Cerebellar nuclear complex (tissue), 1 donor: ENCODE data around the gene GALNT2.
A peak's percentile ranks its signal among the peaks of the same experiment; 100 is the strongest.

Source experiments
- DNase-seq, 2 experiments: peaks; one replicate each; lab custom pipeline; 2025; lab: John Stamatoyannopoulos, UW

The GALNT2 gene

DNA sequence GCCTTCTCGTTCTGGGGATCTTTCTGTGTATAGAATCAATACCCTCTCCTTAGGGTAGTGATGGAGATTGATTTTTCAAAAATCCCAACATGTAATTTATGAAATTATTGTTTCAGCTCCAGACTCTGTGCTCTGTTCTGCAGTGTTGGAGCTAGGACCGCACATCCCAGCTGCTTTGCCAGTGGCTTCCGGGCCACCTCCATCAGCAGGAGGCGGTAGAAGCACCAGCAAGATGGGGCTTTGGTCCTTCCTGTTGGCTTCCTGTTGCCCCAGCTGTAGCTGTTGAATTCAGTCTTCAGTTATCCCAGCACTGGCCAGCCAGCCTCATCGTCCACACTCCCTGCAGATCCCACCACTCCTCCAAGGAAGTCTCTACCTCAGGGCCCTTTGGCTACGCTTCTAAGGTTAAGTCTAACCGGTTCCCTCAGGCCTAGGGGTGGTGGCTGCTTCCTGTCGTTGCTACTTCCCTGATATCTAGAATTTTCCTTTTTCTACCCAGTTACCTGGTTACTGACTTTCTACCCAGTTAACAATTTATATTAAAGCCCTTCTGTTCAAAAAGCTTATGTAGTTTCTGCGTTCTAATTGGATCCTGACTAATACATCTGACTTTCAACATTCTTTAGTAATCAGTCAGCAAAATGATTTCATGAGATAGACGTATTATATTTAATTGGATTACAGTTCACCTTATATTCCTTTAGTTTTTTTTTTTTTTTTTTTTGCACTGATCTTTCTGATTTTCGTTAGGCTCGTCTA, 24.6 kb downstream of the GALNT2 start:
- DNase-seq, result no peak

DNA sequence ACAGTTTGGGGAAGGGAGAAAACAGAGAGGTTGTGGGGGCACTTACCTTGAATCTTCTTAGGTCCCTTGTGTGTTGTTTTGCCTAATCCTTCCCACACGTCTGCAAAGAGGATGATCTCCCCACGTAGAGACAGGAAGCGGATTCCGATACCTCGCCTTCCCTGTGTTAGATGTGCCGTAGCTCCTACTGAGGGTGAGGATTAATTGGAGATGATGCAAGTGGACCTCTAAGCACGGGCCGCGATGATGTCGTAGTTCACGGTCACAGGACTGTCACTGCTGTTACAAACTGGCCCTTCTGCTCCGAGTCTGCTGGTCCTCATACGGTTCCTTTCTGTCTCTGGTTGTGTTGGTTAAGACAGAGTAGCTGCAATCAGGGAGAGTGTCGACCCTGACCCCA, 27.7 kb downstream of the GALNT2 start:
- no peak for DNase-seq

DNA sequence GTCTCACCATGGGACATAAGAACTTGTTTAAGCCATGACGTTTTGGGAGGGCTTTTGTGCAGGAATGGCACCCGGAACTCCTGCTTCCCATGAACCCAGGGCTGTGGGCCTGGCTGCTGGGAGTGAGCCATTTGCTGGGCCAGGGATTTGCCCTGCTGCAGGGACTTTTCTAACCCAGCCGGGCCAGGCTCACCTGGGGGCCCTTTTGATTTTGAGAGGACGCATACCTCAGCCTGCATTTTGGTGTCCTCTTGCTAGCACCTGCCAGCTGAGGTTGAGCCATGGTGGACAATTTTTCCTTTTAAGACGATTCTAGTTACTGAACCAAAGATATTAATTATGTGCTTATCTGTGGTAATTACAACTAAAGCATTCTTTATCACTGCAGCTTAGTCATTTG, 28.9 kb downstream of the GALNT2 start:
- DNase-seq, result no peak

DNA sequence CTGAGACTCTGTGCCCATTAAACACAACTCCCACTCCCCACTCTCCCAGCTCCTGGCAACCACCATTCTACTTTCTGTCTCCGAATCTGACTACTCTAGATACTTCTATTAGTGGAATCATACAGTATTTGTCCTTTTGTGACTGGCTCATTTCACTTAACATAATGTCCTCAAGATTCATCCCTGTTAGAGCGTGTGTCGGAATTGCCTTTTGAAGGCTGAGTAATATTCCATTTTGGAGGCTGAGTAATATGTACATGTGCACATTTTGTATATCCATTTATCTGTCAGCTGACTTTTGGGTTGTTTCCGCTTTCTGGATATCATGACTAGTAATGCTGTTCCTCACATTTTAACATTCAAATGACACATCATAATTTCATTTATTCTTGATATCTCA, 30.3 kb downstream of the GALNT2 start:
- no peak for DNase-seq

DNA sequence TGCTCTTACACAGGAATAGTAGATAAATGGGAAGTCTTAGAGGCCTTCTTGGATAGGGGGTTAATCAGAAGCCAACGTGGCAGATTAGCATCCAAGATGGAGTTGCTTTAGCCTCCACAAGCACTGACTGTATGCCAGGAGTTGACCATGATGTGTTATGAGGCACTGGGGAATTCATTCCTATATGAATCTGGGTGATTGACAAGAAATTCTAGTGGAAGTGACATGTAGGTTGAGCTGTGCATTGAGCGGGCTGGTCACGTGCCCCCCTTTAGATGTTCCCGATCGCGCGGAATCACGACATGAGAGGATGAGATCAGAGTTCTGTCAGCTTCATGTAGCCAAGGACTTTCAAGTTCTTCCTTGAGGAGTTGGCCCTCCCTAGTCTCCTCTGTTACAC, 31.7 kb downstream of the GALNT2 start:
- no peak for DNase-seq

DNA sequence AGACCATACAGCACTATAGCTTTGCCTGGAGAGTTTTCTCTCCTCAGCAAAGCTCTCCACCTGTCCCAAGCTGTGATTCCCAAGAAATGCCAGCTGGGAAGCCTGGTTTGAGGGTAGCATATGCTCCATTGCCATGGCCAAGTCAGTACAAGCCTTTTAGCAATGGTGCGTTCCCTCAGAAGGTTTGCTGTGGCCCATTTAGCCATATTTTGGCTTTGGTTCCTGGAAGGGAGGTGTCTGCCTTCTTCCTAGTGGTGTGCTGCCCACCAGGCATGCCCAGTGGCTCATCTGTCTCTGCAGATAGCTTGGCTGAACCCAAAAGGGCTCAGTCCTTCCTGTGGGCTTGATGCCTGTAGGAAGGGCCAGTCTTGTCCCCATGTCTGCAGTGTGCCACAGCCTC, 32.4 kb downstream of the GALNT2 start:
- DNase-seq, result peak; percentile 86 to 92

DNA sequence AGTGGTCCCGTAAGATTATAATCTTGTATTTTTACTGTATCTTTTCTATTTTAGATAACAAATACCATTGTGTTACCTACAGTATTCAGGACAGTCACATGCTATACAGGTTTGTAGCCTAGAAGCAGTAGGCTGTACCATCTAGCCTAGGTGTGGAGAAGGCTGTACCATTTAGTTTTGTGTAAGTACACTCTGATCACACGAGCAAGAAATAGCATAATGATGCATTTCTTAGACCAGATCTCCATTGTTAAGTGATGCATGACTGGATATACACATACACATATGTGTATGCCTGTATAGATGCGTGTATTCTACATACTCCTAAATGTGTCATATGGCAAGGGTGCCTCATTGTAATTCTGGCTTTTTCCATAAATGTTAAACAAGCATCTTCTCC, 33.9 kb downstream of the GALNT2 start:
- no peak for DNase-seq

DNA sequence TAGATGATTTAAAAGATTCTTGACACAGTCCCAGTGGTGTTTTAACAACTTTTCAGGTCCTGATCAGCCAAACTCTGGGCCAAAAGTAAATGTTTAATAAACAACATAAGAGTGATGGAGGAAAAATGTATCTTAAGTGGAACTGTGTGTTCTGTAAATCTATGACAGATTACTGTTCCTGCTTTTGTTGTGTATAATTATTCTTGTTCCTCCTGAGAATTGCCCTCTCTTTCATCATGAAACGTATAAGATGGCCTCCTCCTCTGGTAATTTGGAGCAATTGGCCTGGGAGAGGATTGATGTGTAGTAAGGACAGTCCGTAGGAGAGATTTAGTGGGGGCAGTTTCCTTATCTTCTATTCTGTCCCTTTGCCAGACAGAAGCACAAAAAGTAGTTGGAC, 34.5 kb downstream of the GALNT2 start:
- DNase-seq, result no peak

DNA sequence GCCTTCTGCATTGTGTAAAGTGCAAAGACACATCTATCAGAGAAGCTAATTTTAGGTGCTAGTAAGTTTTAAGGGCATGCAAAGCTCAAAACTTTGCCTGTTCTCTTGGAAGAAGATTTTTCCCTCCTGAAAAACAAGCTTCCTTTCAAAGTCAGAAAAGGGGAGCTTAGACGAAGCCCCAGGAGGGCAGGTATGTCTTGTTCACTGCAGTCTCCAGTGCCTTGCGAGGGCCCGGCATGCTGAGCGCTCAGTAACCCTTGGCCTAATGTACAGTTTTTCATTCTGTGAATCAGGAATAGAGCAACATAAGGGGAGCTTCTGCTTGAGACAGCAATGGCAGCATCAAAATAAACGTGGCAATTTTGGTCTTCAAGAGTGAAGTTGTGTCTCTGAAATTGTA, 35.0 kb downstream of the GALNT2 start:
- DNase-seq, result no peak

DNA sequence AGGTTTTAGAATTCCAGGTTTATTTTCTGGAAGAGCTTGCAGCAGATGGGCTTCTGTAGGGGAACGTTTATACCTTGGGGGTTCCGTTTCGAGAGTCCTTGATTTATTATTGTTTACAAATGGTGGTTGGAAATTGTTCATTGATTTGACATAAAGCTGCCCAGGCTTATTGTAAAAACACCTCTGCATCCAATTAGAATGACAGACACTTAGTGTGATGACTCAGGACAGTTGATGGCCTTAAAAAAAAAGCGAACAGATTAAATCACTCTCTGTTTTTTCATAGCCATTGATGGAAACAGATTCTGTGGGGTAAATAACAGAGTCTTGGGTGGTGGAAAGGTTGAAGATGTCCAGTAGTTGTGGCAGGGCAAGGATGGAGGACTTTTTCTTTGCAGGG, 35.4 kb downstream of the GALNT2 start:
- DNase-seq, result no peak

DNA sequence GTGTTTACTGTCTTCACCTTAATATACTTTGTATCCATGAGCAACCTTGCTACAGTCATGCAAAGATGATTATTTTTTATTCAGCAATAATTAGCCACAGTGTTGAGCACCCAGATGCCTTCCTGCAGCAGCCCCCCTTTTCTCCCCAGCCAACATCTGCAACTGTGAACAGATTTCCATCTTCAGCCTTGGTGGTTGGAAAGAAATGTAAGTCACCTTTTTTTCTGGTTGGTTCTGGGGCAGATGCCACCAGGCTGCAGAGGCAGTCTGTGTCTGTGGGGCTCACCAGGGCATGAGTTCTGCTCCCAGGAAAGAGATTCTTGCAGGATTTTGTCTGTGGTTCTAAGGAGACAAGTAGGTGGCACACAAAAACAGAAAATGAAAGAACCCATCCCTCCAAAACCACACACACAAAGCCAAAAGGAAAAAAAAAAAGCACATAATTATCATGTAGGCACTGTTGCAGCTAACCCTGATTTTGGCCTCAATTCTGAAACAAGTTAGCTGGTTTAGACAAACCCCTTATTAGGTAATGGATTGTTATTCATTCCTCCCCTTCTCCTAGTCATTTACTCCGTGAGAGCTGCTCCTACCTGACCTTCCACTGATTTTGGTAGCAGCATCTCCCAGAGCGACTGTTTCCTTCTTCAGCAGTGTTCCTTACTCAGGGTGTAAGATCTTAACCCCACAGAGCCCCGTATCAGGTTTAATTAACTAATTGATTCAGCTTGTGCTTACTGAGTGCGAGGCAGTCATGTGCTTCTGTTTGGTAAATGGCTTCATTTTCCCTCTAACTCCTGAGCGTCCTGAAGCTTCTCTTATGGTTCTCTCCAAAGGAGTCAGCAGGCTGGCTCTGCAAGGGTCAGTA, 36.5 kb downstream of the GALNT2 start:
- DNase-seq, result no peak

DNA sequence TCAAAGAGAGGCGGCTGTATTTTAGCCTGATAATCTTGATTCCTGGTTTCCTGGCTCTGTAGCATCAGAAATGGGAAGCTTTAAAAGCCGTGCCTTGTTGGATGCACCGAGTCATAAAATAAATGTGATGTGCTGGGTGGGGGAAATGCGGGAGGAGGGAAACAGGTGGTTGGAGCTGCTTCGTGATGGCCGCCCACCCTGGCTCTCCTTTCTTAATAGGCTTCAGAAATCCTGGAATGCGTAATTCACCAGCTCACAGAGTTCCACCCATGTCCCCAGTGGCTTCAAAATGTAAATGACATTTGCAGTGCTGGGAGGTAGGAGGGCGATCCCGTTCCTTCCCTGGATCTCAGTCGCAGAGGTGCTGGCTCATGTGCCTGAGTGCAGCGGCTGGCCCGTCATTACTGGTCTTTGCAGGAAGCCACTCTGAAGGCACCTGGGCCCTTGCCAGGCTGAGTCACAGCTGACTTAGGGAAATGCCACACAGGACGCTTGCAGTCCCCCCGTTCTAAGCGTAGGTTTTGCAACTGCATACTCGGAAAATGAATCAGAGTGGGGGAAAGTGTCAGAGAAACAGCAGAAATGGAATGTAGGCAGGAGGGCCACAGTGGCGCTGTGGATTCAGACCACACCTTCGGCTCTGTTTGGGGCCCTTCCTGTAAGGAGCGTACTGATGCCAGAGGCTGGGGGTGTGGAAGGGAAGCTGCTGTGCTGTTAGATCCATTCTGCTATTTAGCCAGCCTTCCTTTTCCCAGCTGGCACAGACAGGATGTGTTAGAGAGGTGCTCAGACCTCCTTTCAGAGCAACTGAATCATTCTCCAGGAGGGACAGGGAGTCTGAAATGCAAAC, 37.6 kb downstream of the GALNT2 start:
- DNase-seq, result no peak

DNA sequence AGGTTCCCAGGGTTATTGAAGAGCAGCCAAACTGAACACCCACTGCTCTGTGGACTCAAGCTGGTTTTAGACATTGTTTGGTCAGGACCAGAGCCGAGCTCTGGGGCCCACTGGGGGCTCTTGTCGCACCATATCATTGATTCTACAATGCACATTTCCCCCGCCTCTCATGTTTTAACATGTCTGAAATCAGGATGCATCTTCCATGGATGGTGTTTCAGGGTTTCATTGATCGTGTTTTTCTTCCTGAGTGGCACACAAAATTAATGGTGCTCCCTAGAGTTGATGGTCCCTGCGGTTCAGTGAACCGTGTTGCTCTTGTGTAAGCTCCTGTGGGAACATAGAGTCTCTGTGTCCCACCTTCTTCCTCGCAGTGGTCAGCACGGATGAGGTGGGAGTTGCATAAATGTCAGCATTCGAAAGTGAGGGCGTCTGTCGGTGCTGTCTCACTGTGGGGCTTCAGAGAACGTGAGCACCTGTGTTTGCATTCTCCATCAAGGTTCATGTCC, 38.3 kb downstream of the GALNT2 start:
- no peak for DNase-seq

DNA sequence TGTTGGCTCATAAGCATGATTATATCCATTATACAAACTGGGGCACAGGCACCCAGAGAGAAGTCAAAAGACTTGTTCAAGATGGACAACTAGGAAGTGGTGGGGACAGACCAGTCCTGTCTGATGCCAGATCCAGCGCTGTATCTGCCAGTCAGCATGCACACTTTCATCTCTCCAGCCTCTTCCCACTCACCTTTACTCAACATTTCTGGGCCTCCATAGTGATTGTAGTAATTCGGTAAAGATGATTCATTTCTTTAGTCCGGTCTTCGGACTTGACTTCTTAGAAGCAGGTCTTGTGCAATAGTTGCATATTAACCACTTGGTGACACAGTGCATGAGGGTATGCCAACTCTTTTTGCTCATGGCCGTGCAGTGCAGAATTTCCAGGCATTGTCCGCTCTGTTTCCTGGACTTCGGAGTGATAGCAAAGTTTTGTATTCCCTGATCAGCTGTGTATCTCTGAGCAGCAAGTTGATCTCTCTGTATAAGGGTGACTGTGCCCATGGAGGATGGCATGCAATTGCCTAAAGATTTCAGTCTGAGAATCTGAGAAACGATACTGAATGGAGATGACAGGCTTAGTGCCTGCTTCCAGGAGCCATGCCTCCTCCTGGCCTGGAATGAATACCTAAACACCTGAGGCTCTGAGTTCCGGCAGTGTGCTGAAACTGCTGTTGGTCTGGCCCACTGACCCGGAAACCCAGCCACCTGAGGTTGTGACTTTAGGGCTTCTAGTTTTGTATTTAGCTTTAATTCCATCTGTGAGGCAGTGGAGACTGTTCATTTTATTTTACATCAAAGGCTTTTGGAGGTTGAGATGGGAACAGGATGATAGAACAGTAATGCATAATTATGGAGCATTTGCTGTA, 39.0 kb downstream of the GALNT2 start:
- DNase-seq, result no peak

DNA sequence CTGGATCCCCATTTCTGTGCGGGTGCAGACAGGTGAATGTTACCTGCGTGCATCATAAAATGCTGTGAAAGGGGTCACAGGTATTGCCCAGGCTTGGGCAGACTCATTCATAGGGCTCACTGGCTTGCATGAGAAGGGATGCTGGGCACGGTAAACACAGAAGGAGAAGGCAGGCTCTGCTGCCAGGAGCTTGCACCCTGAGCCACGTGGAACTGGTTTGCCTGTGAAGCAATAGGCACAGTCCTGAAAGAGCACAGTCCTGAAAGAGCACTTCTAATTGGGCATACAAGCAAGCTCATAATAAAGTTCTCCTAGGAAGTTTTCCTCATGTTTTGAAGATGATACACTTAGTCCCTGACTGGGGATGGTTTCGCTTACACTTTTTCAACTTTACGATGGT, 40.9 kb downstream of the GALNT2 start:
- DNase-seq, result no peak

DNA sequence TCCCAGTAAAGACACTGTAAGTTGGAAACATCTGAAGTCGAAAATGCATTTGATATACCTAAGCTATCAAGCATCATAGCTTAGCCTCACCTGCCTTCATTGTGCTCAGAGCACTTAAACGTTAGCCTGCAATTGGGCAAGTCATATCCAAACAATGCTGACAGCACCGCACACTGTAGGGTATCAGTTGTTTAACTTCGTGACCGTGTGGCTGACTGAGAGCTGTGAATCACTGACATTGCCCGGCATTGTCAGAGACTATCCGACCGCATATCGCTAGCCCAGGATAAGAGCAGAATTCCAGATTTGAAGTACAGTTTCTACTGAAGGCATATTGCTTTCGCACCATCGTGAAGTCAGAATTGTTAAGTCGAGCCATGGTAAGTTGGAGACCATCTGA, 41.5 kb downstream of the GALNT2 start:
- DNase-seq, result no peak

DNA sequence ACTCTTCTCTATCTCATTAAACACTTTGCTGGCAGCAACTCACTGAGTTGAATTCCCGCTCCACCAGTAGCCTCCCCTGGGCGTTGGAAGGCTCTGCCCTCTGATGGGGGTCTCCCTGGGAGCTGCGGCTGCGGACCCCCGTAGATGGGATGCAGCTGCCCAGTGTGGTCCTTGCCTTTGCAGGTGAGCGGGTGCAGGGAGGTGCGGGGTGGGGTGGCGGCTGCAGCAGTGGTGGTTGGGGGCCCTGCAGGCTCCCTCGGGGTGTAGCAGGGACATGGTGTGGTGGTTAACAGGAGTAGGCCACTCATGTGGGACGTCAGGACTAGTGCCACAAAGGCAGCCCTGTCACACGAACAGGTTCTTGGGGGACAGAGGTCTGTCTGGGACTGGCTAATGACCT, 42.0 kb downstream of the GALNT2 start:
- no peak for DNase-seq

DNA sequence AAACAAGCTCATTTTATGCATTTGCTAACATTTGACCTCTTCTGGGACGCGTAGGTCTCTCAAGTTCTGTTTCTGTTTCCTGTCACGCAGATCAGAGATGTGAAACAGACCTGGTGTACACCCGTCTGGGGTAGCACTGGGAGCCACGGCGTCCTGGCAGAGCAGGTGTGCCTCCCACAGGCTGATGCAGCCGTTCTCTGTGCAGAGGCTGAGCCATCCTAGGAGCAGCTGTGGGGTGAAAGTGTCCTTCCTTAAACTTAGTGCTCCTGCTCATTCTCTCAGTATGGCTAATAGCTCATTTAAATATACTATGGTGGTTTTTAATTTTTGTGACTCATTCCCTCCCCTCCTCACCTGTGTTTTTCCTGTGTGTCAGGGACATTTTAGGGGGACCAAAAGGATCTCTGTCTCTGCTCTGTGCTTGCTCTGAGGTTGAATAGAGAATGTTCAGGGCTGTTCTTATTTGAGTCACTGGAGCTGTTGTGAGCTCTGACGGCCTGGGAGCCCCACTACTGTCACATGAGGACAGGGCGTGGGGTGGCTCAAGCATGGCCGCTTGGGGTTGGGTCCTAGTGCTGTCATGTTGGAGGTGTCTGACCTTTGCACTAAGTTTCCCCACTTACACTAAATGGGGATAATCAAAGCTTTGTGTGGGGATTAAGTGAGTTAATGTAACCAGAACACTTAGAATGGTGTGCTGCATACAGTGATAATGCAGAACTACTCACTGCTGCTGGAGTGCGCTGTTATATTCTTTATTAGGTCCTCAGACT, 43.0 kb downstream of the GALNT2 start:
- no peak for DNase-seq

DNA sequence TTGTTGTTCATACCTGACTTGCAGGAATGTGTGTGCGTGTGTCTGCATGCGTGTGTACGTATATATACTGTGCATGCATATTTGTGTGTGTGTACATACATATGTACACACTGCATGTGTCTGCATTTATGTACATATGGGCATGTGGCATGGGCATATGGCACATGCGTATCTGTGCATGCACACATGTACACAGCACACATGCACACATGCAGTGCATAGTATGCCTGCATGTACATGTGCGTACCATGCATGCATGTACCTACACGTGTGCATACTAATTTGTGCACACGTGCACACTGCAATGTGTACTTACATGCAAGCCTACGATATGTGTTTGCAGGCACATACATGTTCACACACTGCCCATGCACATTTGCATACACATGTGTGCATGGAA, 43.9 kb downstream of the GALNT2 start:
- DNase-seq, result no peak

DNA sequence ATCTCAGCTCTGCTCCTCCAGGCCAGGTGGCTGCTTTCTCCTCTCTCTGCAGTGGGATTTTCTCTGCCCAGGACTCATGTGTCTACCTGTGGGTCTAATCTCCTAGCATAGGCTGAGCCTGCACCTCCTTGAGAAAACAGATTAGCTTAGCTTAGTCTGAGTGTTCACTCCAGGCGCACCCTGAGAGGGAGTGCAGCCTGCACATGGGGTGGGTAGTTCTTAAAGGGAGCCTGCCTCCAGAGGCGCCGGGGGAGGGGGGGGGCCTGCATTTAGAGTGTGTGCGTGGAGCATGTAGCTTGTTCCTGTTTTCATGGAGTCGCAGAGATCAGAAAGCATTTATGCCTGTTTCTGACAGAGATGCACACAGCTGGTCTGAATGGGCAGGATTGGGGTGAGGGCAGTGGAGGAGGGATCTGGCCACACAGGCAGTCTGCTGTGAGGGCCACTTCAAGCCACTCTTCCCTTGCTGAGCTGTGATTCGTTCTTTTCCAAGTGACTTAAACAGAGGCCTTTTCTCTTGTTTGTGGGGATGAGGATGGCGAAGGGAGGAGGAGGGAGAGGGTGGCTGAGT, 45.2 kb downstream of the GALNT2 start:
- DNase-seq, result no peak
